HTERT RPE-1 (cell line): ENCODE data around the gene RIN1.

ENCODE experiments used
- in situ Hi-C: fragments of 300-500 bp; cut with MboI; formaldehyde crosslinking; loops from 4 replicates; pipeline ENCODE4 v1.14.3; 2020; ENCODE audit warnings: low sequenced_read_pairs

RIN1 gene

GRCh38 chr11:66335531-66336233 lies 552 bp downstream of the RIN1 start:
- in situ Hi-C loops = no loop called here

DNA sequence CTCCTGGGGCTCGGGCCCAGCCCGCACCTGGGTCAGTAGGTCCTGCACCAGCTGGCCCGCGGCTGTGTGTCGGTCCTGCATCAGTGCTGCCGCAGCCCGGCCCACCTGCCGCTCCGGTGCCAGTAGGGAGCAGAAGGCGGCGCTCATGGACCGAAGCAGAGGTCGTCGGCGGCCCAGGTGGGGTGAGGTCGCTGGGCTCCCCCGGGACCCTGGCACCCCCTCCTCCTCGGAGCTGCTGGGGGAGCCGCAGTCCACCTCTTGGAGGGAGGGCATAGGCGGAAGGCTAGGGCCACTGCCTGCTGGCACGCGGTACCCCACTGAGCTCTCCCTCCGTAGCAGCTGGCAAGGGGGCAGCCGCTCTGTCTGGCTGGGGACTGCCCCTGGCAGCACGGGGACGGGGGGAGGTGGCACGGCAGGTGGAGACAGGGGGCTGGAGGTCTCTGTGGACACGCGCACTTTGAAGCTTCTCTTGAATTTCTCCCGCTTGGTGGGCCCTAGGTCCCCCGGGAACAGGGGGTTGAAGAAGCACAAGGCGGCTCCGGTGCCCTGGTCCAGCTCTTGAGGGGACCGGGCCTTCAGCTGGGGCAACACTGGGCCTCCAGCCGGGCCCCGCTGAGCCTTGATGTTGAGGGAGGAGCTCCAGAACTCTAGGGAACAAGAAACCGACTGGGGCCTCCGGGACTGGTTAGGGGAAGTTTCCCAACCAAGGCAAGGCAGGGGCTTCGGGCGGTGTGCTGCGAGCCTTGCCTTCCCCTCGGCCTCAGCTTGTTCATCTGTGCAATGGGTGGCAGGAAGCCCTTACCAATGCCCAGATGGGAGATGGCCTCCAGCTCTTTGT lies 1.4 kb downstream of the RIN1 start:
- in situ Hi-C loops = no loop called here

GRCh38 chr11:66333896-66334604 lies 2.2 kb downstream of the RIN1 start:
- in situ Hi-C loops = no loop called here

DNA sequence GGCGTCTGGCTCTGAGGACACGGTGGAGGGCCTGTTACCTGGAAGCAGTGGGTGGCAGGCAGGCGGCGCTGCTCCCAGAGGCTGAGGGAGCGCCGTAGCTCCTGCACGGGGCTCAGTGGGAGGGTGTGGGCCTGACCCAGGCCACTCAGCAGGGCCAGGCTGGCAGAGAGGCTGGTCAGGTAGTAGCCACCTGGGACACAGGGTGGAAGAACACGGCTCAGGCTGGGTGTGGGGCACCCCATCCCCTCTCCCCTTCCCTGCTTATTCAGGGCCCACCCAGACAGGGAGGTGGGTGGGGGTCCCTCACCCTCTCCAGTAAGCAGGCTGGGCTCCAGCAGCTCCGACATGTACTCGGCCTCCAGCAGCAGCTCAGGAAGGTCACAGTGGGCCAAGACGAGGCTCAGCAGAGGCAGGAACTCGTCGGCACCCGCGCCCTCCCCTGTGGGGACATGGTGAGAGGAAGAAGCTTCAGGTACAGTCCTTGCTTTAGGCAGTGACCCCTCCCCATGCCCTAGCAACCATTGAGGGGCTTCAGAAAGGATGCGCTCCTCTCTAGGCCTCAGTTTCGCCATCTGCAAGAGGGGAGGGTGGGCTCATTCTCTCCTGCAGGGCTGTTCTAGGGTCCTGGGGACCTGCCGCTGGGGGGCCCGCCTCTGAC lies 2.9 kb downstream of the RIN1 start:
- in situ Hi-C loops = no loop called here

GRCh38 chr11:66332371-66333219 lies 3.6 kb downstream of the RIN1 start:
- in situ Hi-C loops = no loop called here

GRCh38 chr11:66331542-66332370 lies 4.5 kb downstream of the RIN1 start:
- in situ Hi-C loops = no loop called here

DNA sequence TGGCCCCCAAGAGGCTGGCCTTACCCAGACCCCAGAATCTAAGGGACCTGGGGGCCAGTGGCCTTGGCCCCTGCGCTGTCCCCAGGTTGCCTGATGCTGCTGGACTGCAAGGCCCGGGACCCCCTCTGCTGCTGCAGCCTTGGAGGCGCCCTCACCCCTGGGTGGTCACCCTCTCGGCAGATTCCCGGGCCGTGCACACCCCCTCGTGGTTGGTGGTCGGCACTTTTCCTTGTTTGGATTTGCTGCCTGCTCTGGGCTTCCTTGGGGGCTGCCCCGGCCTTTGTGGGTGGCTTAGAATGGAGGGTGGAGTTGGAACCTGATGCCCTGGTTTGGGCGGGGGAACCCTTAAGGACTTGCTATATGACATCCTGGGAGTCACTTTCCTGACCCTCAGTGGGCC lies 5.3 kb downstream of the RIN1 start:
- in situ Hi-C loops = no loop called here

GRCh38 chr11:66329165-66329673 lies 7.0 kb downstream of the RIN1 start:
- in situ Hi-C loops = no loop called here

- in situ Hi-C loops = no loop called here
These were observed 7.7 kb downstream of the RIN1 start for GRCh38 chr11:66328302-66329144.

- in situ Hi-C loops = no loop called here
These were observed 8.3 kb downstream of the RIN1 start for GRCh38 chr11:66328031-66328301.

DNA sequence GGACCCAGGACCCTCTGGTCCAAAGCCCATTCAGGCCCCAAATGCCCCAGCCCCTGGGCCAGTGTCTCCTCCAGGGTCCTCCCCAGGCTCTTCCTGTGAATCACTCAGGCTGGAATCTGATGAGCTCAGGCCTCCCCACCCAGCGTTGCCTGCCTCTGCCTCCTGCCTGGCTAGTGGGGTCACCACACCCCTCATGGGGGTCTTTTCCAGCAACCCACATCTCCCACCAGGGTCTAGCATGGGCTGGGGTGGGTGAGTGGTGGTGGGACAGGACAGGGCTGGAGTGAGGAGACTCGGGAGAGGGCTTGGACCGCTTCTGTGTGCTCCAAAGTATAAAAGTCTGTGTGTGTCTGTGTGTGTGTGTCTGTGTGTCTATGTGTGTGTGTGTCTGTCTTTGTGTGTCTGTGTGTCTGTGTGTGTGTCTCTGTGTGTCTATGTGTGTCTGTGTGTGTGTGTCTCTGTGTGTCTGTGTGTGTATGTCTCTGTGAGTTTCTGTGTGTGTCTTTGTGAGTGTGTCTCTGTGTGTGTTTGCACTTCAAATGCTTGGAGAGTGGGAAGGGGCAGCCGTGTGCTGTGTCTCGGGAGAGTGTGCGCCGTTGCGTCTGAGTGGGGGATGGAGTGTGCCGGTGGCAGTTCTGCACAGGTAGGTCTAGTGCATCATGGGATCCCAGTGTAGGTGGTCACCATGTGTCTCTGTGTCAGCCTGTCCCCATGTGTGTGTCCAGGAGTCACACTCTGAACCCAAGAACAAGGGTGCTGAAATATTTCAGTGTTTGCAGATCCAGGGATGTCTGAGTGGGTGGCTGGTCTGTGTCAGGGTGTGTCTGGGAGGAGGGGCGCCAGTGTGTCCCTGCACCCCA lies 8.8 kb downstream of the RIN1 start:
- in situ Hi-C loops = no loop called here

GRCh38 chr11:66326261-66327111 lies 9.7 kb downstream of the RIN1 start:
- in situ Hi-C loops = no loop called here

GRCh38 chr11:66325263-66325671 lies 11.0 kb downstream of the RIN1 start:
- in situ Hi-C loops = no loop called here

- in situ Hi-C loops = no loop called here
These were observed 11.6 kb downstream of the RIN1 start for GRCh38 chr11:66324664-66325063.

- in situ Hi-C loops = no loop called here
These were observed 12.6 kb downstream of the RIN1 start for GRCh38 chr11:66323684-66324083.

GRCh38 chr11:66322732-66323427 lies 13.4 kb downstream of the RIN1 start:
- in situ Hi-C loops = no loop called here
